Pulmonary artery endothelial cell (primary cell): Measurements from ENCODE around the gene FNDC3B. TPM values are rescaled to one million over a fixed set of nuclear protein-coding genes. Genes with fewer than 3 reads are reported as not detected.

Experiments used
- DNase-seq: peaks from one replicate; pipeline ENCODE4 v3.0.0-alpha.2; 2011; ENCODE audit warnings: low read depth, low spot score
- total RNA-seq: library from RNA; depleted of rRNA; stranded (reverse); fragments of >200 nt; gene quantifications from 2 replicates; pipeline ENCODE4 v1.2.3, GENCODE V29; 2014

Gene FNDC3B
- total RNA-seq, 1 donor from 2014 or later = 106 TPM

- no peak for DNase-seq
These were observed 95.0 kb downstream of the FNDC3B start for GRCh38 chr3:172134352-172134751.

- no peak for DNase-seq
These were observed 95.8 kb downstream of the FNDC3B start for GRCh38 chr3:172135185-172135584.

- no peak for DNase-seq
These were observed 96.4 kb downstream of the FNDC3B start for GRCh38 chr3:172135820-172136219.

- no peak for DNase-seq
These were observed 97.0 kb downstream of the FNDC3B start for GRCh38 chr3:172136330-172136729.

GRCh38 chr3:172137287-172138192, 98.2 kb downstream of the FNDC3B start:
- DNase-seq = no peak

- no peak for DNase-seq
These were observed 98.8 kb downstream of the FNDC3B start for GRCh38 chr3:172138193-172138537.

- no peak for DNase-seq
These were observed 99.6 kb downstream of the FNDC3B start for GRCh38 chr3:172138792-172139507.

GRCh38 chr3:172139528-172140276, 100.3 kb downstream of the FNDC3B start:
- DNase-seq = no peak

GRCh38 chr3:172140499-172141391, 101.4 kb downstream of the FNDC3B start:
- peak; percentile 95 for DNase-seq

- peak; percentile 92 for DNase-seq
These were observed 102.9 kb downstream of the FNDC3B start for GRCh38 chr3:172142051-172142863.

GRCh38 chr3:172142864-172143451, 103.6 kb downstream of the FNDC3B start:
- no peak for DNase-seq

- no peak for DNase-seq
These were observed 104.5 kb downstream of the FNDC3B start for GRCh38 chr3:172143739-172144497.

GRCh38 chr3:172144601-172145000, 105.2 kb downstream of the FNDC3B start:
- no peak for DNase-seq

- DNase-seq = no peak
These were observed 105.8 kb downstream of the FNDC3B start for GRCh38 chr3:172145031-172145686.

GRCh38 chr3:172146349-172146748, 107.0 kb downstream of the FNDC3B start:
- DNase-seq = no peak

- DNase-seq = no peak
These were observed 107.9 kb downstream of the FNDC3B start for GRCh38 chr3:172147113-172147818.

GRCh38 chr3:172148241-172148640, 108.9 kb downstream of the FNDC3B start:
- DNase-seq = no peak
